HCT116 (cell line): Measurements from ENCODE around the gene LRRC4C. TPM values are rescaled to one million over a fixed set of nuclear protein-coding genes. Genes with fewer than 3 reads are reported as not detected.

Experiments
- ATAC-seq: fragments of 200-7000 bp; cut with Tn5 transposase; 2 replicates; pipeline ENCODE4 v1.9.1; 2020; ENCODE audit warnings: mild to moderate bottlenecking, moderate library complexity
- BruUV-seq: library from RNA; stranded (reverse); fragments of 400-500 nt; replicated peaks from 2 replicates; lab custom pipeline; 2021; lab: Mats Ljungman, UMichigan
- CTCF ChIA-PET: fragments of 300-600 bp; sonication (Branson Sonifier 250); formaldehyde crosslinking; loops from one replicate; lab custom pipeline; 2021; ENCODE audit warnings: antibody characterized with exemption; lab: Charles Lee
- POLR2A ChIA-PET: fragments of 300-600, 350-600 bp; sonication (Branson Sonifier 250); formaldehyde crosslinking; loops from one replicate; lab custom pipeline; 2021; ENCODE audit warnings: antibody characterized with exemption; lab: Charles Lee
- RAD21 ChIA-PET, 2 experiments: fragments of 300-600 bp; sonication (Branson Sonifier 250); formaldehyde crosslinking; loops; one replicate each; lab custom pipeline; 2023; ENCODE audit warnings: low total read pairs in 2 of 2; ENCODE audit not compliant: uncharacterized antibody in 2 of 2, unreplicated experiment in 2 of 2, low non-redundant PET in 1 of 2; lab: Charles Lee
- DNase-seq: peaks from one replicate; pipeline ENCODE4 v3.0.0-alpha.2; 2010; ENCODE audit warnings: low read depth, low spot score
- H2AFZ ChIP-seq: fragments of 200-600 bp; shearing (Covaris generic), sonication (generic); 2 replicates; pipeline ENCODE4 v1.6.1; 2017; ENCODE audit warnings: low read depth, mixed run types, mixed read lengths, antibody characterized with exemption, low read length; ENCODE audit not compliant: poor library complexity, severe bottlenecking
- H3K27ac ChIP-seq: 2 replicates; pipeline ENCODE4 v1.5.1; 2012; ENCODE audit warnings: low read depth, low read length
- H3K27me3 ChIP-seq: fragments of 200-600 bp; sonication (generic); 2 replicates; pipeline ENCODE4 v1.6.1; 2016; ENCODE audit warnings: mixed run types, low read length, mixed read lengths; ENCODE audit not compliant: insufficient read depth
- H3K36me3 ChIP-seq, 2 experiments: fragments of 200-500 bp in 1 of 2; fragments of 200-600 bp in 1 of 2; sonication (Bioruptor generic) in 1 of 2; sonication (generic) in 1 of 2; 2 replicates each; pipeline versions ENCODE4 v1.5.1 to v1.6.1; 2014 to 2016; ENCODE audit warnings: low read length in 2 of 2, inconsistent platforms in 1 of 2, mixed read lengths in 1 of 2, mixed run types in 1 of 2; ENCODE audit not compliant: insufficient read depth in 2 of 2, control insufficient read depth in 1 of 2
- H3K4me1 ChIP-seq, 2 experiments: fragments of 200-600 bp in 1 of 2; sonication (generic) in 1 of 2; 2 replicates each; pipeline versions ENCODE4 v1.5.1 to v1.6.1; 2012 to 2017; ENCODE audit warnings: low read length in 2 of 2, inconsistent platforms in 1 of 2, mild to moderate bottlenecking in 1 of 2, mixed read lengths in 1 of 2, mixed run types in 1 of 2, moderate library complexity in 1 of 2; ENCODE audit not compliant: insufficient read depth in 2 of 2, control insufficient read depth in 1 of 2
- H3K4me2 ChIP-seq: fragments of 200-600 bp; sonication (generic); 2 replicates; pipeline ENCODE4 v1.6.1; 2017; ENCODE audit warnings: mixed run types, low read length, mixed read lengths
- H3K4me3 ChIP-seq, 2 experiments: fragments of 200-600 bp in 1 of 2; sonication (generic) in 1 of 2; replicated peaks in 1 of 2; 2 replicates each; pipeline ENCODE4 v1.5.1; 2011 to 2016; ENCODE audit warnings: low read length in 2 of 2, control low read depth in 1 of 2, low read depth in 1 of 2, mild to moderate bottlenecking in 1 of 2, mixed read lengths in 1 of 2, mixed run types in 1 of 2
- H3K79me2 ChIP-seq: fragments of 200-600 bp; sonication (generic); 2 replicates; pipeline ENCODE4 v1.6.1; 2017; ENCODE audit warnings: mild to moderate bottlenecking, mixed run types, low read length, moderate library complexity, mixed read lengths; ENCODE audit not compliant: insufficient read depth
- H3K9ac ChIP-seq: fragments of 200-600 bp; sonication (generic); 2 replicates; pipeline ENCODE4 v1.6.1; 2016; ENCODE audit warnings: low read length, mixed read lengths
- H3K9me2 ChIP-seq: fragments of 200-600 bp; sonication (generic), shearing (Covaris generic); 2 replicates; pipeline ENCODE4 v1.6.1; 2017; ENCODE audit warnings: mixed run types, mild to moderate bottlenecking, moderate library complexity; ENCODE audit not compliant: insufficient read depth
- H3K9me3 ChIP-seq, 2 experiments: fragments of 200-500 bp in 1 of 2; fragments of 200-600 bp in 1 of 2; sonication (Bioruptor generic) in 1 of 2; sonication (generic) in 1 of 2; 2 replicates each; pipeline ENCODE4 v1.6.1; 2014 to 2017; ENCODE audit warnings: low read length in 2 of 2, mixed read lengths in 2 of 2, inconsistent platforms in 1 of 2, low read depth in 1 of 2, mild to moderate bottlenecking in 1 of 2, mixed run types in 1 of 2, moderate library complexity in 1 of 2; ENCODE audit not compliant: control insufficient read depth in 1 of 2, insufficient read depth in 1 of 2
- H4K20me1 ChIP-seq: fragments of 200-600 bp; sonication (generic), shearing (Covaris generic); 2 replicates; pipeline ENCODE4 v1.6.1; 2017; ENCODE audit warnings: mixed run types, mild to moderate bottlenecking, moderate library complexity; ENCODE audit not compliant: insufficient read depth
- ATF3 ChIP-seq: IDR thresholded peaks from 2 replicates; pipeline ENCODE4 v1.6.1; 2012
- CBX3 ChIP-seq: IDR thresholded peaks from 2 replicates; pipeline ENCODE4 v1.6.1; 2012; ENCODE audit warnings: low read depth
- CEBPB ChIP-seq: IDR thresholded peaks from 2 replicates; pipeline ENCODE4 v1.6.1; 2012; ENCODE audit warnings: low read depth
- CTCF ChIP-seq, 3 experiments: fragments of 200-600 bp in 1 of 3; sonication (generic) in 1 of 3; IDR thresholded peaks in 2 of 3; conservative IDR thresholded peaks in 1 of 3; 2 replicates each; pipeline ENCODE4 v1.5.1; 2012 to 2017; ENCODE audit warnings: low read depth in 2 of 3, low read length in 2 of 3, antibody characterized with exemption in 1 of 3, borderline replicate concordance in 1 of 3, control low read depth in 1 of 3, mild to moderate bottlenecking in 1 of 3, mixed read lengths in 1 of 3, mixed run types in 1 of 3, moderate library complexity in 1 of 3; ENCODE audit not compliant: insufficient read depth in 1 of 3
- EGR1 ChIP-seq: IDR thresholded peaks from 2 replicates; pipeline ENCODE4 v1.6.1; 2012; ENCODE audit warnings: low read depth
- ELF1 ChIP-seq: IDR thresholded peaks from 2 replicates; pipeline ENCODE4 v1.6.1; 2012; ENCODE audit warnings: low read depth, borderline replicate concordance
- EZH2 ChIP-seq: fragments of 200-600 bp; sonication (generic); IDR thresholded peaks from 2 replicates; pipeline ENCODE4 v1.6.1; 2017; ENCODE audit warnings: antibody characterized with exemption, mixed run types
- EZH2phosphoT487 ChIP-seq: fragments of 200-600 bp; IDR thresholded peaks from 2 replicates; pipeline ENCODE4 v1.6.1; 2018; ENCODE audit warnings: antibody characterized with exemption, borderline replicate concordance
- POLR2A ChIP-seq: IDR thresholded peaks from 2 replicates; pipeline ENCODE4 v1.7.0; 2011; ENCODE audit warnings: borderline replicate concordance; ENCODE audit not compliant: insufficient read depth, insufficient read length; ENCODE audit errors: extremely low read depth
- POLR2AphosphoS5 ChIP-seq: IDR thresholded peaks from 2 replicates; pipeline ENCODE4 v1.6.1; 2011; ENCODE audit warnings: mild to moderate bottlenecking, low read depth, low read length, moderate library complexity
- REST ChIP-seq: IDR thresholded peaks from 2 replicates; pipeline ENCODE4 v1.6.1; 2012; ENCODE audit warnings: low read depth
- SIN3A ChIP-seq: IDR thresholded peaks from 2 replicates; pipeline ENCODE4 v1.6.1; 2012; ENCODE audit warnings: low read depth
- SP1 ChIP-seq: IDR thresholded peaks from 2 replicates; pipeline ENCODE4 v1.6.1; 2012; ENCODE audit warnings: low read depth
- SRF ChIP-seq: IDR thresholded peaks from 2 replicates; pipeline ENCODE4 v1.6.1; 2012; ENCODE audit warnings: low read depth
- TCF7L2 ChIP-seq: IDR thresholded peaks from 2 replicates; pipeline ENCODE4 v1.7.0; 2011; ENCODE audit warnings: borderline replicate concordance, inconsistent platforms; ENCODE audit not compliant: insufficient read depth, insufficient read length; ENCODE audit errors: extremely low read depth
- ZBTB33 ChIP-seq: IDR thresholded peaks from 2 replicates; pipeline ENCODE4 v1.6.1; 2011; ENCODE audit warnings: mild to moderate bottlenecking, low read length, moderate library complexity; ENCODE audit not compliant: insufficient replicate concordance; ENCODE audit errors: extremely low read depth
- ZFX ChIP-seq: fragments of 450-650 bp; IDR thresholded peaks from 2 replicates; pipeline ENCODE4 v1.6.1; 2017
- intact Hi-C: fragments of 100-400 bp; cut with micrococcal nuclease; formaldehyde crosslinking; loops from 2 replicates; pipeline ENCODE4 v1.10.0; 2022
- total RNA-seq: library from RNA; stranded (reverse); gene quantifications from one replicate; pipeline ENCODE4 v1.2.1, GENCODE V29; 2021; ENCODE audit not compliant: unreplicated experiment

LRRC4C gene
- total RNA-seq, 1 experiment from 2014 or later = not detected

- ATAC-seq (no peak), DNase-seq (no peak)
- intact Hi-C loops = no loop called here
- ChIA-PET RAD21 (no interaction called here), CTCF (no interaction called here), POLR2A (no interaction called here)
- Histone ChIP-seq H3K27ac (no peak overlapping the region), H3K36me3 (no peaks in the 10 kb centered on the region), H4K20me1 (no peaks in the 10 kb centered on the region), H3K9me2 (no peaks in the 10 kb centered on the region), H3K4me1 (no peaks in the 10 kb centered on the region), H3K9ac (no peak overlapping the region), H3K27me3 (no peaks in the 10 kb centered on the region), H3K9me3 (peaks cover 6 to 26% of the 10 kb centered on the region in 2 experiments; a peak in 2 of 4 replicates), H3K4me3 (no peak overlapping the region), H2AFZ (no peak overlapping the region), H3K79me2 (no peaks in the 10 kb centered on the region), H3K4me2 (no peak overlapping the region)
- no TSS peak for BruUV-seq
- TF ChIP-seq ZBTB33 (no peak), POLR2AphosphoS5 (no peak), EZH2phosphoT487 (no peak), ELF1 (no peak), TCF7L2 (no peak), REST (no peak), SP1 (no peak), EZH2 (no peak), ATF3 (no peak), CEBPB (no peak), EGR1 (no peak), ZFX (no peak), POLR2A (no peak), SIN3A (no peak), SRF (no peak), CBX3 (no peak), CTCF (IDR thresholded peaks at IDR 0.05 in 2 of 3, conservative IDR thresholded peaks at IDR 0.05 in 1 of 3; ENCODE audit: borderline replicate concordance in 1 of 3, insufficient read depth in 1 of 3, low read depth in 2 of 3, low read length in 2 of 3) (no peak)
Observed at GRCh38 chr11:41121600-41121999, 337.9 kb downstream of the LRRC4C start.
